GM12872 (cell line): ENCODE data around the gene PHACTR1.
A peak's percentile ranks its signal among the peaks of the same experiment; 100 is the strongest.

Experiments used
- TF ChIP-seq, protein P1 (sequence below): IDR thresholded peaks from 3 replicates; pipeline ENCODE4 v1.5.1; 2011; ENCODE audit warnings: low read depth, mild to moderate bottlenecking, low read length, moderate library complexity; ENCODE audit not compliant: insufficient read depth

PHACTR1 gene

DNA sequence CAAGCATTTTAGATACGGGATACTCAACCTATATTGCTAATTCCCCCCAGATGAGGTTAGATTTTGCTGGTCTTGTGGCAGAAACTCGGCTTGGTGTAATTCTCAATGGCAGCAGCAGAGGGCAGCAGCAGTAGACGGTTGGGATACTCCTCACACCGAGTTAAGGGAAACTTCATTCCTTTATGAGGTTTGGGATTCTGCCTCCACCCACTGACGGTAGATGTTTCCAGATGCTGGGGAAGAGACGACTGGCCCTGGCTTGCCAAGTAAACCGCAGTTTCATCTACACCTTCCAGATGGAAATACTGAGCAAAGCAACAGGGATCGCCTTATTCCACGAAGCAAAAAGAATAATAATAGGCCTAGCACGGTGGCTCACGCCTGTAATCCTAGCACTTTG is 620.0 kb downstream of the PHACTR1 start:
- TF ChIP-seq, protein P1, sequence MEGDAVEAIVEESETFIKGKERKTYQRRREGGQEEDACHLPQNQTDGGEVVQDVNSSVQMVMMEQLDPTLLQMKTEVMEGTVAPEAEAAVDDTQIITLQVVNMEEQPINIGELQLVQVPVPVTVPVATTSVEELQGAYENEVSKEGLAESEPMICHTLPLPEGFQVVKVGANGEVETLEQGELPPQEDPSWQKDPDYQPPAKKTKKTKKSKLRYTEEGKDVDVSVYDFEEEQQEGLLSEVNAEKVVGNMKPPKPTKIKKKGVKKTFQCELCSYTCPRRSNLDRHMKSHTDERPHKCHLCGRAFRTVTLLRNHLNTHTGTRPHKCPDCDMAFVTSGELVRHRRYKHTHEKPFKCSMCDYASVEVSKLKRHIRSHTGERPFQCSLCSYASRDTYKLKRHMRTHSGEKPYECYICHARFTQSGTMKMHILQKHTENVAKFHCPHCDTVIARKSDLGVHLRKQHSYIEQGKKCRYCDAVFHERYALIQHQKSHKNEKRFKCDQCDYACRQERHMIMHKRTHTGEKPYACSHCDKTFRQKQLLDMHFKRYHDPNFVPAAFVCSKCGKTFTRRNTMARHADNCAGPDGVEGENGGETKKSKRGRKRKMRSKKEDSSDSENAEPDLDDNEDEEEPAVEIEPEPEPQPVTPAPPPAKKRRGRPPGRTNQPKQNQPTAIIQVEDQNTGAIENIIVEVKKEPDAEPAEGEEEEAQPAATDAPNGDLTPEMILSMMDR, result peak; percentile 91

DNA sequence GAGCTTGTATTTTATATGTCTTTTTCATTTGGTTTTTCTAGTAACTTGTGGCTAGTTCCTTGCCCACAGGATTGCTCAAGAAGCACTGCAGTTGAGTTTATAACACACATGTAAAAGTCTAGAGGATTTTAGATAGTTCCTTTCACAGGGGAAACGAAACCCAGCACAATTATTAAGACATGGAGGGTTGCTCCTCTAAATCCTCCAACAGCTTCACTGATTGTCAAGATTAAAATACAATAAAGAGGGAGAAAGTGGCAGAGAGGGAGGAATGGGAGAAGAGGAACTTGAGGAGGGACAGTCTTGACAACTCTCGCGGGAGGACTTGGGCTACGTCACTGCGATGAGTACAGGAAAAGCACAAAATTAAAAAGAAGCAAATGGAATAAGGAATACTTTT is 621.5 kb downstream of the PHACTR1 start:
- TF ChIP-seq, protein P1, result no peak
